AG04449 (cell line): ENCODE measurements around the gene FAHD2A.

Experiments used
- CTCF ChIA-PET: fragments of 350-600 bp; formaldehyde crosslinking; extraction: SDS; loops from one replicate; lab custom pipeline; 2021; ENCODE audit warnings: antibody characterized with exemption; lab: Yijun Ruan, JAX
- POLR2A ChIA-PET: fragments of 400-600, 350-600 bp; formaldehyde crosslinking; extraction: SDS; loops from one replicate; lab custom pipeline; 2020; ENCODE audit warnings: antibody characterized with exemption, inconsistent platforms; lab: Yijun Ruan, JAX
- DNase-seq: peaks from one replicate; pipeline ENCODE4 v3.0.0-alpha.2; 2010; ENCODE audit warnings: low read depth, low spot score
- H3K4me3 ChIP-seq: 2 replicates; pipeline ENCODE4 v1.5.1; 2011; ENCODE audit warnings: low read depth, mild to moderate bottlenecking, control low read depth, low read length
- TF ChIP-seq, protein P1 (sequence below): IDR thresholded peaks from one replicate; pipeline ENCODE4 v1.5.1; 2011; ENCODE audit warnings: mild to moderate bottlenecking, moderate library complexity, low read length, control low read depth, inconsistent platforms; ENCODE audit not compliant: insufficient read depth; ENCODE audit errors: missing control alignments

The FAHD2A gene

GRCh38 chr2:95356821-95357700 lies 45.4 kb upstream of the FAHD2A start:
- POLR2A ChIA-PET, result no interaction called here
- no peak overlapping the region for H3K4me3 ChIP-seq
- no peak for DNase-seq
- TF ChIP-seq, protein P1, sequence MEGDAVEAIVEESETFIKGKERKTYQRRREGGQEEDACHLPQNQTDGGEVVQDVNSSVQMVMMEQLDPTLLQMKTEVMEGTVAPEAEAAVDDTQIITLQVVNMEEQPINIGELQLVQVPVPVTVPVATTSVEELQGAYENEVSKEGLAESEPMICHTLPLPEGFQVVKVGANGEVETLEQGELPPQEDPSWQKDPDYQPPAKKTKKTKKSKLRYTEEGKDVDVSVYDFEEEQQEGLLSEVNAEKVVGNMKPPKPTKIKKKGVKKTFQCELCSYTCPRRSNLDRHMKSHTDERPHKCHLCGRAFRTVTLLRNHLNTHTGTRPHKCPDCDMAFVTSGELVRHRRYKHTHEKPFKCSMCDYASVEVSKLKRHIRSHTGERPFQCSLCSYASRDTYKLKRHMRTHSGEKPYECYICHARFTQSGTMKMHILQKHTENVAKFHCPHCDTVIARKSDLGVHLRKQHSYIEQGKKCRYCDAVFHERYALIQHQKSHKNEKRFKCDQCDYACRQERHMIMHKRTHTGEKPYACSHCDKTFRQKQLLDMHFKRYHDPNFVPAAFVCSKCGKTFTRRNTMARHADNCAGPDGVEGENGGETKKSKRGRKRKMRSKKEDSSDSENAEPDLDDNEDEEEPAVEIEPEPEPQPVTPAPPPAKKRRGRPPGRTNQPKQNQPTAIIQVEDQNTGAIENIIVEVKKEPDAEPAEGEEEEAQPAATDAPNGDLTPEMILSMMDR, result no peak
- CTCF ChIA-PET, result interaction anchor here (1.0 to 4.6 kb wide), 2 partner anchors 11 to 12 kb away, joined by 3 to 23 read pairs; no protein-coding TSS in a partner anchor

DNA sequence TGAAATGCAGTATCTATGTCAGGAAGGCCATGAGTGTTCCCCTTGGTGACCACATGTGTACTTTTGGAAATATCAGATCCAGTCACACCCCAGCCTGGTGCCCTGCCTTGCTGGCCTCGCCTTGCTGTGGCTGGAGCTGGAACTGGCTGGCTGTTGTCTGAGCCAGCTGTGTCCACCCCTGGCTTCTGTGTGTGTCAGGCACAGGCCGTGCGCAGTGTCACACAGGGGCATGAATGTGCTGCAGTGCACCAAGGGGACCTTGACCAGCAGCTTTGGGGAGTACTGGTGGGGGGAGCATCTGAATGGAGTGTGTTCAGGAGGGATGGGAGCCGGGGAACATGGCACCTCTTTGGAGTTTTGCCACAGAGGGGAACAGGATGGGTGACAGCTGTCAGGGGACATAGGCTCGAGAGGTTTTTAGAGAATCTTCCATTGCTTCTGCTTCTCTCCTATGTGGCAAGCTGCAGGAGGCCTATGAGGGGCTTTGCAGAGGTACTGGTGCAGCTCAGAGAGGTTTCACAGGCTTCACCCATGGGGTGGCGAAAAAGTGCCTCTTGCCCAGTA lies 44.7 kb upstream of the FAHD2A start:
- no peak overlapping the region for H3K4me3 ChIP-seq
- TF ChIP-seq, protein P1, result no peak
- CTCF ChIA-PET, result interaction anchor here (4.6 kb wide), 1 partner anchor 13 kb away, joined by 23 read pairs; no protein-coding TSS in a partner anchor
- POLR2A ChIA-PET, result interaction anchor here (1.9 kb wide), 1 partner anchor 12 kb away, joined by 7 read pairs; no protein-coding TSS in a partner anchor
- DNase-seq, result no peak

DNA sequence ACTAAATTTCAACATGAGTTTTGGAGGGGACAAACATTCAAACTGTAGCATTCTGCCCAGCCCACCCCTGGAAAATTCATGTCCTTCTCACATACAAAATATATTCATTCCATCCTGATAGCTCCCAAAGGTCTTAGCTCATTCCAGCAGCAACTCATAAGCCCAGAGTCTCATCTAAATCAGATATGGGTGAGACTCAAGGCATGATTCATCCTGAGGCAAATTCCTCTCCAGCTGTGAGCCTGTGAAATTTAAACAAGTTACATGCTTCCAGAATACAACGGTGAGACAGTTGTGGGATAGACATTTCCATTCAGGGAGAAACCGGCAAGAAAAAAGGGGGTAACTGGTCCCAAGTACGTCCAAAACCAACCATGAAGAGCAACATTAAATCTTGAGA lies 43.5 kb upstream of the FAHD2A start:
- no peak overlapping the region for H3K4me3 ChIP-seq
- ChIA-PET CTCF (interaction anchor here (4.6 kb wide), 1 partner anchor 14 kb away, joined by 23 read pairs; no protein-coding TSS in a partner anchor), POLR2A (interaction anchor here (1.9 kb wide), 1 partner anchor 14 kb away, joined by 7 read pairs; no protein-coding TSS in a partner anchor)
- TF ChIP-seq, protein P1, result no peak
- DNase-seq, result peak; percentile 21

DNA sequence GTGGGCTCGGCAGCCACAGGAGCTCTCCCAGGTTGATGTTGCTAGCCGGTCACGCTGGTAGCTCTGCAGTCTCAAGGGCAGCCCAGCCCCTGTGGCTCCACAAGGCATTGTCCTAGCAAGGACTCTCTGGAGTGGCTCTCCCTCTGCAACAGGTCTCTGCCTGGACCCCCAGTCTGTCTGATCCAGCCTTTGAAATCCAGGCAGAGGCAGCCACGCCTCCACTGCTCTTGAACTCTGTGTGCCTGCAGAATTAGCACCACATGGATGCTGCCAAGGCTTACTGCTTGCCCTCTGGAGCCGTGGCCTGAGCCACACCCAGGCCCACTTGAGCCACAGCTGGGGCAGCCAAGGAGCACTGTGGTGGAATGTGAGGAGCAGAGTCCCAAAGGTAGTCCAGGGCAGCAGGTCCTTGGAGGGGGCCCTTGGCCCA lies 43.0 kb upstream of the FAHD2A start:
- ChIA-PET POLR2A (interaction anchor here (1.9 kb wide), 1 partner anchor 14 kb away, joined by 7 read pairs; no protein-coding TSS in a partner anchor), CTCF (interaction anchor here (4.6 kb wide), 1 partner anchor 14 kb away, joined by 23 read pairs; no protein-coding TSS in a partner anchor)
- TF ChIP-seq, protein P1, result no peak

GRCh38 chr2:95361216-95361980 lies 41.1 kb upstream of the FAHD2A start:
- TF ChIP-seq, protein P1, result no peak
- CTCF ChIA-PET, result interaction anchor here (1.6 to 4.6 kb wide), 2 partner anchors 14 to 16 kb away, joined by 3 to 23 read pairs; no protein-coding TSS in a partner anchor
- POLR2A ChIA-PET, result no interaction called here
- DNase-seq, result no peak
- H3K4me3 ChIP-seq, result no peak overlapping the region

More for the DNA sequence above, 43.0 kb upstream of the FAHD2A start:
- no peak overlapping the region for H3K4me3 ChIP-seq
- DNase-seq, result no peak
